ENCODE data around the gene CD47.

CD47 gene

DNA sequence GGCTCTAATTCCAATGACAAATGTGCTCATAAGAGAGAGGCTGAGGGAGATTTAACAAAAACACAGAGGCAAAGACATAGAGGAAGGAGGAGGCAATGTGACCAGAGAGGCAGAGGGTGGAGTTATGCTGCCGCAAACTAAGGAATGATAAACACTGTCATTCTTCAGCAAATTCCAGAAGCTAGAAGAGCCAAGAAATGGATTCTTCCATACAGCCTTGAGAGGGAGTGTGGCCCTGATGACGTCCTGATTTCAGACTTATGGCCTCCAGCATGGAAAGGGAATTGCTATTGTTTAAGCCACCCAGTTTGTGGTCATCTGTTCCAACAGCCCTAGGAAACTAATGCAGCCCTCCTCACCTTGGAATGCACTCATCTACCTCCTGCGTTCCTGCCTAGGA lies 30.5 kb downstream of the CD47 start:
- no peak overlapping the region for H3K9ac ChIP-seq (ENCODE audit: insufficient read length)
- H3K27ac ChIP-seq: no peak overlapping the region
- no peak overlapping the region for H3K4me3 ChIP-seq
- no peaks in the 10 kb centered on the region; the same call in 1 of the 2 replicates for H3K36me3 ChIP-seq (ENCODE audit: insufficient read depth, low read length)
- H3K9me3 ChIP-seq (ENCODE audit: low read depth, low read length): no peaks in the 10 kb centered on the region
- TF ChIP-seq FOXP2 (optimal IDR thresholded peaks at IDR 0.05; ENCODE audit: control extremely low read depth, extremely low read length, insufficient read depth): no peak
- TF ChIP-seq EZH2 (IDR thresholded peaks at IDR 0.05): no peak
- TF ChIP-seq POLR2AphosphoS5 (IDR thresholded peaks at IDR 0.05; ENCODE audit: borderline replicate concordance, low read depth, low read length): no peak
- DNase-seq (ENCODE audit: low read depth, low spot score): no peak

DNA sequence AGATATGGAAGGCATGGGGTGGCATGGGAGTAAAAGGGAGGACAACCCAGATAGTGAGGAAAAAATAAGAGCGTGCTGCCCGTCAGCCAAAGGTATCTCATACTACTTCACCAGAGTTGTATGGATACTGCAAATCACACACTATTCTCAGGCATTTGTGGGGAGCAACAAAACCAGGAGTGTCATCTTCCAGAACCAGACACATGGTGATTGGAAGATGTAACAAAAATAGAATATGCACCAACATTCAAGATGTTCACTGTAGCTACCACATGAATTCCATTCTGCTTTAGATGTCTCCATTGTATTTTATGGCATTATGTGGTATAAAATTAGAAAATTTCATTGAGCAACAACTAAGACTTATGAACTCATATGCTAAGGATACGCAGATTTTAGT lies 34.9 kb downstream of the CD47 start:
- Histone ChIP-seq H3K9me3 (ENCODE audit: low read depth, low read length) (no peaks in the 10 kb centered on the region), H3K36me3 (ENCODE audit: insufficient read depth, low read length) (no peaks in the 10 kb centered on the region; the same call in 1 of the 2 replicates), H3K9ac (ENCODE audit: insufficient read length) (no peak overlapping the region), H3K27ac (no peak overlapping the region), H3K4me3 (no peak overlapping the region)
- DNase-seq (ENCODE audit: low read depth, low spot score): no peak
- TF ChIP-seq POLR2AphosphoS5 (IDR thresholded peaks at IDR 0.05; ENCODE audit: borderline replicate concordance, low read depth, low read length): no peak
- TF ChIP-seq EZH2 (IDR thresholded peaks at IDR 0.05): no peak
- no peak for TF ChIP-seq FOXP2 (optimal IDR thresholded peaks at IDR 0.05; ENCODE audit: control extremely low read depth, extremely low read length, insufficient read depth)

DNA sequence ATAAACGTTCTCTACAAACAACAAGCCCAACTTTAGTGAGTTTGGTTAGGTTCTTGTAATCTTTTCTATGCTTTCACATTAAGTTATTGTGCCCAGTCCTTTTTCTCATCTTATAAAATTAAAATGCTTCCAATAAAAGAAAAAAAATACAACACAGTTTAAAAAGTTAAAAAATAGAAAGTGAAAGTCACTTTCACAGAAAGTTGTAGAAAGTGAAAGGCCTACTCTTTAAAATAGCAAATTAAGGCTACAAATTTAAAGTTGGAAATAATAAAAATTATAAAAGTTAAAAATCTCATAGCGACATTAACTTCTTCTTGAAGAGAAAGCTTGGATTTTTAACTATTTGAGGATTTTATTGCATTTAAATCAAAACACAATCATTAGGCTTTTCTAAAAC lies 35.9 kb downstream of the CD47 start:
- no peak overlapping the region for H3K27ac ChIP-seq
- TF ChIP-seq FOXP2 (optimal IDR thresholded peaks at IDR 0.05; ENCODE audit: control extremely low read depth, extremely low read length, insufficient read depth) (no peak), EZH2 (IDR thresholded peaks at IDR 0.05) (no peak), POLR2AphosphoS5 (IDR thresholded peaks at IDR 0.05; ENCODE audit: borderline replicate concordance, low read depth, low read length) (no peak)
- H3K9me3 ChIP-seq (ENCODE audit: low read depth, low read length): no peaks in the 10 kb centered on the region
- H3K4me3 ChIP-seq: no peak overlapping the region
- H3K9ac ChIP-seq (ENCODE audit: insufficient read length): no peak overlapping the region
- no peak for DNase-seq (ENCODE audit: low read depth, low spot score)
- no peaks in the 10 kb centered on the region; the same call in 1 of the 2 replicates for H3K36me3 ChIP-seq (ENCODE audit: insufficient read depth, low read length)

DNA sequence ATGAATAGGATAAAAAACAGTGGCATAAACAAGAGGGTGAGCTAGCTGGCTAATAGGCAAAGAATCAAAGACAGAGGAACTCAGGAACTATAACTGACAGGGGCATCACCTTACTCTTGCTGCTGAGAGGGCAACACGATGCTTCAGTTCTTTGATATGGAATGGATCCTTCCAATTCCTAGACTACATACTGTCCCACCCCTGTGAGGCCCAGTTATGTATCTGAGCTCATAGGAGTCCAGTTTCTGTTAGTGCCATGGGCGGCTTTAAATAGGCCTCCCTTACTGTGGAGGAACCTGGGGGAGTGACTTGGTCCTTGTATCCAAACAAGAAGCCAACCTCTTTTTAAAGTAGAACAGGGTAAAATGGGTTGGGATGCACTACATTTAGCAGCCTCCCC lies 37.3 kb downstream of the CD47 start:
- TF ChIP-seq FOXP2 (optimal IDR thresholded peaks at IDR 0.05; ENCODE audit: control extremely low read depth, extremely low read length, insufficient read depth) (no peak), EZH2 (IDR thresholded peaks at IDR 0.05) (no peak), POLR2AphosphoS5 (IDR thresholded peaks at IDR 0.05; ENCODE audit: borderline replicate concordance, low read depth, low read length) (no peak)
- no peak overlapping the region for H3K27ac ChIP-seq
- no peaks in the 10 kb centered on the region; the same call in 1 of the 2 replicates for H3K36me3 ChIP-seq (ENCODE audit: insufficient read depth, low read length)
- no peaks in the 10 kb centered on the region for H3K9me3 ChIP-seq (ENCODE audit: low read depth, low read length)
- no peak overlapping the region for H3K4me3 ChIP-seq
- DNase-seq (ENCODE audit: low read depth, low spot score): no peak
- no peak overlapping the region for H3K9ac ChIP-seq (ENCODE audit: insufficient read length)

DNA sequence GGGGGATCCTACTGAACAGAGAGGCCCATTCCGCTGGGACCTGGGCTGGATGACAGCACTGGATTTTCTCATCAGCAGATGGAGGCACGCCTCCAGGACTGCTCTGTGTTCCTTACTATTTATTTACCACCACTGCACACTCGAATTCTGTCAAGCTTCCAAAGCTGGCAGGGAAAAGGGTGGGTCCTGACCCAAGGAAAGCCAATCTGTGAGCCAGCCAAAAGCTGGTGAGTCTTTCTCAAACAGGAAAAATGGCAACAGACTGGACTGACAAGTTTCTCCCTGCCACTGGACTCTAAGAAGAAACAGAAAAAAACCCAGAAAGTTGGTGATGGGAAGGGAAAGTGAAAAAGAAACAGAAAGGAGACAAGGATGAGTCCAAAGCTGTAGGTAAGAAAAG lies 37.8 kb downstream of the CD47 start:
- H3K4me3 ChIP-seq: no peak overlapping the region
- no peaks in the 10 kb centered on the region for H3K9me3 ChIP-seq (ENCODE audit: low read depth, low read length)
- TF ChIP-seq FOXP2 (optimal IDR thresholded peaks at IDR 0.05; ENCODE audit: control extremely low read depth, extremely low read length, insufficient read depth) (no peak), EZH2 (IDR thresholded peaks at IDR 0.05) (no peak), POLR2AphosphoS5 (IDR thresholded peaks at IDR 0.05; ENCODE audit: borderline replicate concordance, low read depth, low read length) (no peak)
- H3K27ac ChIP-seq: no peak overlapping the region
- no peak overlapping the region for H3K9ac ChIP-seq (ENCODE audit: insufficient read length)
- H3K36me3 ChIP-seq (ENCODE audit: insufficient read depth, low read length): no peaks in the 10 kb centered on the region
- DNase-seq (ENCODE audit: low read depth, low spot score): no peak

DNA sequence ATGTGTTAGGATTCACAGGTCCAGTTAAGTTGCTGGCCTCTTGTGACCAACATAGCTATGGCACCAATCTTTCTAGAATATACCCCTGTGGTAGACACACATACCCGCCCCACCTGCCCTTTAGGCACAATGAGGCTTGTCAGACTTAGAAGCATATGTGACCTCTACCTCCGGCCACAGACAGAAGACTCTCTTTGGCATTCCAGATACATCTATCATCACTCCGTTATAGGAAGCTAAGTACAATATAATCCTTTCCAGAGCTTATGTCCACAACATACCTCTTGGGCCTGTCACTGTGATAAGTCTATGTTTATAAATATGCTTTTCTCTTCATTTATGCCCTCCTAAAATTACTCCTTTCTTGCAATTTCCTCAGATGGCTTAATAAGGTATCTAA lies 39.8 kb downstream of the CD47 start:
- Histone ChIP-seq H3K9me3 (ENCODE audit: low read depth, low read length) (no peaks in the 10 kb centered on the region), H3K4me3 (no peak overlapping the region), H3K27ac (no peak overlapping the region), H3K9ac (ENCODE audit: insufficient read length) (no peak overlapping the region), H3K36me3 (ENCODE audit: insufficient read depth, low read length) (no peaks in the 10 kb centered on the region)
- TF ChIP-seq POLR2AphosphoS5 (IDR thresholded peaks at IDR 0.05; ENCODE audit: borderline replicate concordance, low read depth, low read length) (no peak), FOXP2 (optimal IDR thresholded peaks at IDR 0.05; ENCODE audit: control extremely low read depth, extremely low read length, insufficient read depth) (no peak), EZH2 (IDR thresholded peaks at IDR 0.05) (no peak)
- no peak for DNase-seq (ENCODE audit: low read depth, low spot score)

DNA sequence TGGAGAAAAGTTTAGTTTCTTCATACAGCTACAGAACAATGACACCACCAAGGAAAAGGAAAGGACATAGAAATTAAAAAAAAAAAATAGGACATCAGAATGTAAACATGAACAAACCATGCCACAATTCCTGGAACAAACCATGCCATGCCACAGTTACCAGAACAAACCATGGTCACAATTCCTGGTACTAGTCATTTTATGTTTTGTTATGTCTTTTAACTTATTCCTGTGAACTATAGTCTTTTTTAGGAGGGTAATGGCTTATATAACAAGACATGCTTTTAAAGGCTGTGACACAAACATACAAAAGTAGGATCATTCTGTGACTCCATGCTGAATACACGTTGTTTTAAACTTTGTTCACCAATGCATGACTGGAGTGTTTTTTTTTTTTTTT lies 42.8 kb downstream of the CD47 start:
- Histone ChIP-seq H3K27ac (no peak overlapping the region), H3K9me3 (ENCODE audit: low read depth, low read length) (no peaks in the 10 kb centered on the region), H3K36me3 (ENCODE audit: insufficient read depth, low read length) (no peaks in the 10 kb centered on the region), H3K9ac (ENCODE audit: insufficient read length) (no peak overlapping the region), H3K4me3 (no peak overlapping the region)
- TF ChIP-seq FOXP2 (optimal IDR thresholded peaks at IDR 0.05; ENCODE audit: control extremely low read depth, extremely low read length, insufficient read depth): no peak
- no peak for TF ChIP-seq POLR2AphosphoS5 (IDR thresholded peaks at IDR 0.05; ENCODE audit: borderline replicate concordance, low read depth, low read length)
- TF ChIP-seq EZH2 (IDR thresholded peaks at IDR 0.05): no peak
- no peak for DNase-seq (ENCODE audit: low read depth, low spot score)

DNA sequence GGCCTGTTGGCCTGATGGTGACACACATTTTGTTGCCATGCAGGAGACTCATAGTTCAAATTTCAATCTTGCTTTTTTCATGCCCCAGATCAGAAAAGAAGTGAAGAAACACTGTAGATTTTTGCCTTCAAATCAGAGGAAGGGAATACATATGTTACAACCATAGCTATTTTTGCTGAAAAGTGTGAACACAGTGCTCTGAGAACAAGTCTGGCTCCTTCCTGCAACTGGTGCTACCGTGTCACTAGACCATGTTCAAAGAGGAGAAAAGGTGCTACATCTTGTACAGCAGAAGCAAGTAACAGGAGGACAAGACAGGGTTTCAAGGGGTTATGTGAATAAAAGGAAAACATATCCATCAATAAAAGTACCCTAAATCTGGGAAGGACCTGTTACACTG lies 44.6 kb downstream of the CD47 start:
- H3K36me3 ChIP-seq (ENCODE audit: insufficient read depth, low read length): no peaks in the 10 kb centered on the region
- H3K9ac ChIP-seq (ENCODE audit: insufficient read length): no peak overlapping the region

DNA sequence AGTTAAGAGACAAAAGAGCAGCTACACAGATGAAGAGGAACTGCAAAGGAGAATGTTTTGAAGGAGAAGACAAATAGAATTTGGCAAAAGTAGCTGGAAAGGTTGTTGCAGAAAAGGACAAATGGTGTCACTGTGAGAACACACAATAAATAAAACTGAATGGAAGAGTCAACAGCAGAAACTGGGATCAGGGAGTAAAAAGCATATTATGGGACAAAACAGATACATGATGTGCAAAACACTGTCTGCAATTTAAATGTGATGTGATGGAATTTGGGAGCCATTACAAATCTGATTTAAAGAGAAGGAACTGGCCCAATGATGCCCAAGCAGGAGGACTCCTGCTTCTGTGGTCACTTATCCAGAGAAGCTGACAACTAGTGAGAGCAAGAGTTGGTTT lies 46.1 kb downstream of the CD47 start:
- Histone ChIP-seq H3K27ac (no peak overlapping the region), H3K9me3 (ENCODE audit: low read depth, low read length) (no peaks in the 10 kb centered on the region), H3K36me3 (ENCODE audit: insufficient read depth, low read length) (no peaks in the 10 kb centered on the region), H3K4me3 (no peak overlapping the region), H3K9ac (ENCODE audit: insufficient read length) (no peak overlapping the region)
- no peak for DNase-seq (ENCODE audit: low read depth, low spot score)
- no peak for TF ChIP-seq FOXP2 (optimal IDR thresholded peaks at IDR 0.05; ENCODE audit: control extremely low read depth, extremely low read length, insufficient read depth)
- TF ChIP-seq POLR2AphosphoS5 (IDR thresholded peaks at IDR 0.05; ENCODE audit: borderline replicate concordance, low read depth, low read length): no peak
- no peak for TF ChIP-seq EZH2 (IDR thresholded peaks at IDR 0.05)

More for the DNA sequence above, 44.6 kb downstream of the CD47 start:
- Histone ChIP-seq H3K4me3 (no peak overlapping the region), H3K27ac (no peak overlapping the region), H3K9me3 (ENCODE audit: low read depth, low read length) (no peaks in the 10 kb centered on the region)
- no peak for TF ChIP-seq POLR2AphosphoS5 (IDR thresholded peaks at IDR 0.05; ENCODE audit: borderline replicate concordance, low read depth, low read length)
- no peak for TF ChIP-seq FOXP2 (optimal IDR thresholded peaks at IDR 0.05; ENCODE audit: control extremely low read depth, extremely low read length, insufficient read depth)
- TF ChIP-seq EZH2 (IDR thresholded peaks at IDR 0.05): no peak
- no peak for DNase-seq (ENCODE audit: low read depth, low spot score)
